NK-92 (cell line): ENCODE data around the gene RSPH10B.
"Not testable (repeated sequence)": the region's sequence is repeated elsewhere in the genome, so short reads cannot be mapped to it uniquely, and the experiment has no call there.

Source experiments
- DNase-seq: peaks from one replicate; lab custom pipeline; 2025; ENCODE audit not compliant: unreplicated experiment; lab: John Stamatoyannopoulos, UW

RSPH10B gene

DNA sequence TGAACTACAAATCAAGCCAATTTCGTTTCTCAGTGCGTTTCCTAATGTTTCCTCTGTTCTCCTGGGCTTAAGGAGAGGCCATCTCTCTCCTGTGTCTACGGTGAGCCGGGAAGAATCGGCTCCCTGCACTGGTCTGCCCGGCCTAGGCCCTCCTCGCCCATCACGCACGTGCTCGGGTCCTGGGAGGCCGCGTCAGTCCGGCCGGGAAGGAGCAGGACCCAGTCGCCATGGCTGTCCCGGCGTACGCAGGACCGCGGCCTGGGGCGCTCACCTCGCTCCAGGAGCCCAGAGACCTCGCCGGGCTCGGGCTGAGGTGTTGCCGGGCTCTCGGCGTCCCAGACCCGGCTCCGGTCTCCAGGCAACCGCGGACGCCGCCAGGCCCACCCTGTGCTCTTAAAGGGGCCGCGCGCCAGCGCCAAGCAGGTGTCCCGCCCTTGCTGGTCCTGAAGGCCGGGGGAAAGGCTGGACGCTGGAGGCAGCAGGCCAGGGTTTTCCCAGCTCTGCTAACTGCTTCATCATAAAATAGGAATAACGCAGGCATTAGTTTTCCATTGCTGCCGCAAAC lies at the start of gene RSPH10B:
Gene RSPH10B (minus strand): TSS at position 343 of the 565 bp plus-strand sequence. CDS start 3,573 bp downstream, outside the sequence.
- DNase-seq = not testable (repeated sequence)

- no peak for DNase-seq
These were observed 46.1 kb upstream of the RSPH10B start for GRCh38 chr7:6016653-6016966.

- no peak for DNase-seq
These were observed 45.6 kb upstream of the RSPH10B start for GRCh38 chr7:6015917-6016652.

DNA sequence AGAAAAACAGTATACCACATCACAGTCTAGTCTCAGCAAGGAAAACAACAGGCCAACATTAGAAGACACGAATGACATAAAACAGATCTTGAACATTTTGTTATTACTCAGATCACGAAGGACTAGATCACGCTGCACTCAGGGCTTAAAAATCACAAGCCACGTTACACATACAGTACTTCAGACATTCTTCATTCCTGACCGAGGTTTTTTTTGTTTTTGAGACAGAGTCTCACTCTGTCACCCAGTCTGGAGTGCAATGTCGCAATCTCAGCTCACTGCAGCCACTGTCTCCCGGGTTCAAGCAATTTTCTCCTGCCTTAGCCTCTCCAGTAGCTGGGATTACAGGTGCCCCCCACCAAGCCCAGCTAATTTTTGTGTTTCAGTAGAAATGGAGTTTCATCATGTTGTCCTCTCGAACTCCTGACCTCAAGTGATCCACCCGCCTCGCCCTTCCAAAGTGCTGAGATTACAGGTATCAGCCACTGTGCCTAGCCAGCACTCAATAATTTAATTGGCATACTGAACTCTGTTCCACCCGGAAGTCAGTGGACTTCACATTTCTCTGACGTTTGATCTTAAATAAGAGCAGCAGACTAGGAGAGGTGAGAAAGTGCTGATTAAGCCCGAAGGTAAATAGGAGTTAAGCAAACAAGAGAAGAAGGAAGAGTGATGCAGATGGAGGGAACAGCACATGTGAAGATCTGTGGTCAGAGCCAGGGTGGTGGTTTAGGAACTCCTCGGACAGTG lies 42.0 kb upstream of the RSPH10B start:
- no peak for DNase-seq

DNA sequence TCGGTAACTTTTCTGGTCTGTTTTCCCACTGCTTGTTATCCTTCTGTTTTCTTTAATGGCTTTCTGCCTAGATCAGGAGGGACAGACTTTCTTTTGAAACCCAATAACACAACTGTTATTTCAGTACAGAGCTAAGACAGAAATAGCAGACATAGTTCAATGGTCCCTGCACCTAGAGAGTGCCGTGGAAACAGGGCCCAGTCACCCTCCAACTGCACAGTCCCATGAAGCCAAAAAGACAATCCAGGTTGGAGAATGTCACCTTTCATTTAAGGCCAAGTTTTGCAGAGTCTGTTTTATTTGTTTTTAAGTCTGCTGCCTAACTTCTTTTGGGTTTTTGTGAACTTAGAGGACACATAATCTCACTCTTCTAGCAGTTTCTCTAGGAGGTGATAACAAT lies 41.1 kb upstream of the RSPH10B start:
- no peak for DNase-seq

DNA sequence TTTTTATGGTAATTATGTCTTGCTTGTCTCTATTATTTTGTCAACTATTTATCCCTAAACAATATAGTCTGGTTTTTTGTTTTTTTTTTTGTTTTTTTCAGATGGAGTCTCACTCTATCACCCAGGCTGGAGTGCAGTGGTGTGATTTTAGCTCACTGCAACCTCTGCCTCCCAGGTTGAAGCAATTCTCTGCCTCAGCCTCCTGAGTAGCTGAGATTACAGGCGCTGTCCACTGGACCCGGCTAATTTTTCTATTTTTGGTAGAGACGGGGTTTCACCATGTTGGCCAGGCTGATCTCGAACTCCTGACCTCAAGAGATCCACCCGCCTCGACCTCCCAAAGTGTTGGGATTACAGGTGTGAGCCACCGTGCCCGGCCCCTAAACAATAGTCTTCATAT lies 39.9 kb upstream of the RSPH10B start:
- DNase-seq = not testable (repeated sequence)

GRCh38 chr7:6008668-6009611 lies 38.5 kb upstream of the RSPH10B start, which contains the start of the genes AIMP2 and PMS2:
AIMP2 (plus strand) TSS chr7:6009272; CDS start chr7:6009364, 92 bp downstream.
PMS2 (minus strand) TSS chr7:6009049; CDS start chr7:6009019, 30 bp downstream.
- DNase-seq = peak; percentile 74

DNA sequence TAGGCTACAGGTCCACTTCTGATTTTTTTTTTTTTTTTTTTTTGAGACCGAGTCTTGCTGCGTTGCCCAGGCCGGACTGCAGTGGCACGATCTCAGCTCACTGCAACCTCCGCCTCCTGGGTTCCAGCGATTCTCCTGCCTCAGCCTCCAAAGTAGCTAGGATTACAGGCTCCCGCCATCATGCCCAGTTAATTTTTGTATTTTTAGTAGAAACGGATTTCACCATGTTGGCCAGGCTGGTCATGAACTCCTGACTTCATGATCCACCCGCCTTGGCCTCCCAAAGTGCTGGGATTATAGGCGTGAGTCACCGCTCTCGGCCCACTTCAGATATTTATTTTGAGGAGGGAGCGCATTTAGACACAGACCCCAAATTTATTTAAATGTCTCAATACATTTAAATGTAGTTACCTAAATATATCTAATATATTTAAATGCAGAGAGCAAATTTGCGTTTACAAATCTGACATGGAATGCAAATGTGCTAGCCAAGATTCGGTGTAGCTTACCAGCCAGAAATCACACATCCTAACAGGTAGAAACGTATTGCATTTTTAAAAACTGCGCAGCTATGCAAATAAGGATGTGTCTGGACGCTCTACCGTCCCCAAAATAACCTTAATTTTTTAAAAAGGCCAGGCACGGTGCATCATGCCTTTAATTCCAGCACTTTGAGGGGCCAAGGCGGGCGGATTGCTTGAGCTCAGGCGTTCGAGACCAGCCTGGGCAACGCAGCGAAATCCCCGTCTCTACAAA lies 37.5 kb upstream of the RSPH10B start:
- DNase-seq = not testable (repeated sequence)

GRCh38 chr7:6007386-6007785 lies 36.9 kb upstream of the RSPH10B start:
- DNase-seq = no peak

GRCh38 chr7:5997210-5997808 lies 26.8 kb upstream of the RSPH10B start:
- DNase-seq = no peak

GRCh38 chr7:5987061-5987460 lies 16.6 kb upstream of the RSPH10B start:
- DNase-seq = not testable (repeated sequence)

DNA sequence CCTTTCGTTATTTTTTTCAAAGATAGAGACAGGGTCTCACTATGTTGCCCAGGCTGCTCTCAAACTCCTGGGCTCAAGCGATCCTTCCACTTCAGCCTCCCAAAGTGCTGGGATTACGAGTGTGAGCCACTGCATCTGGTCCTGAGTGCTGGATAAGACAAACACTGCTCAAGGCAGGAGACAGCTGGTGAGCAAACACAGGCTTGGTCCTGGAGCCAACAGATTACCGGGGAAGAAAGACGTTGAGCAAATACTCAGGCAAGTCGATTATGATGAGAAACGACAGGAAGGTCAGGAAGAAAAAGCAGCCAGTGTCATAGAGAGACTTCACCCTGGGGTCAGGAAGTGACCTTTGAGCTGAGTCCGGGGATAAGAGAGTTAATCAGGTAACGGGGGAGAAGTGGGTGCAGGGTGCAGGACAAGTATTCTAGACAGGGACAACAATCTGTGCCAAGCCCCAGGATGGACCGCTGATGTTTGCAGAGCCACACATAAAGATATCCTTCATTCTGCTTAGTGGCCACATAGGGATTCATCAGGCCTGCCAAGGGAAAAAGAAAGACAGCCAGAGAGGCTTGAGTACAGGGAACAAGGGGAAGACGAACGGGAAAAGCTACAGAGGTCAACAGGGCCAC lies 9.3 kb upstream of the RSPH10B start:
- not testable (repeated sequence) for DNase-seq

DNA sequence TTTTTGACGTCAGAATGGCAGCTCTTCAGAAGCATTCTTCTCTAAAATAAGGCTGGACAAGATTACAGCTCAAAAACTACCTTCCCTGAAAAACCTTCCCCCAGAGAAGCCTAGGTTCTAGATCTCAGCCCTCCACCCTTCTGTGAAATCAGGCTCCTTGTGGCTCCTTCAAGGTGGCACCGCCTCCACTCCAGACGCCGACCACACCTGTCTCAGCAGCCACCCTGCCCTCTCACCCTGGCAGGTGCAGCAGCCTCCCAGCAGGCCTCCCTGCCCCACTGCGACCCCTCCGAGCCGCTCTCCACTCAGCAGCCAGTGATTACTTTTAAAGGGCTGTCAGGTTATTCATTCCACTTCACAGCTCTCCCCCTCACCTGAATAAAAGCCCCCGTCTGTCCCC lies 3.1 kb upstream of the RSPH10B start:
- not testable (repeated sequence) for DNase-seq

DNA sequence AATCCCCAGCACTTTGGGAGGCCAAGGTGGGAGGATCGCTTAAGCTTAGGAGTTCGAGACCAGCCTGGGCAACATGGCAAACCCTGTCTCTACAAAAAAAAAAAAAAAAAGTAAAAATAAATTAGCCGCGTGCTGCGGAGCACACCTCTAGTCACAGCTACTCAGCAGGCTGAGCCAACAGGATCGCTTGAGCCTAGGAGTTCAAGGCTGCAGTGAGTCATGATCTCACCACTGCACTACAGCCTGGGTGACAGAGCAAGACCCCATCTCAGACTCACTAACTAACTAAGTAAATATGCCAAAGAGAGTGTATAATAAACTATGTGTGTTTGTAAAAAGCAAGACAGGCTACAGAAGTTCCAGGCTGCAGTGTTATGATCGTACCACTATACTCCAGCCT lies 6.7 kb downstream of the RSPH10B start:
- not testable (repeated sequence) for DNase-seq

DNA sequence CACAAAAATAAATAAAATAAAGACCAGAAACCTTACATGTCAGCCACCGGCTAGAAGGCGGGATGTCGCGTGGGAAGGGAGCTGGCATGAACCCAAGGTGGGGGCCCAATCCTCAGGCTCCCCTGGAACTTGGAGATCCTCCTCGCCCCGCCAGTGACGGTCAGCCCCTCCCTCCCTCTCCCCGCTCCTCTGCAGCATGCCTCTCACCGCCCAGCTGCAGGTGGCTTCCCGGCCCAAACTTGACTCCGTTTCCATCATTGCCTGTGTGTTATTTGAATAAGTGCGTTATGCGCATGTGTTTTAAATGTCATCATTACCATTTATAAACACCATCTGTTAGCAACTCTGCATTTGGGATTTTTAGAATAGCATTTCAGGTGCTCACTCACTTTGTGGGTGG lies 7.3 kb downstream of the RSPH10B start:
- DNase-seq = not testable (repeated sequence)

- not testable (repeated sequence) for DNase-seq
These were observed 35.5 kb downstream of the RSPH10B start for GRCh38 chr7:5934945-5935450.

DNA sequence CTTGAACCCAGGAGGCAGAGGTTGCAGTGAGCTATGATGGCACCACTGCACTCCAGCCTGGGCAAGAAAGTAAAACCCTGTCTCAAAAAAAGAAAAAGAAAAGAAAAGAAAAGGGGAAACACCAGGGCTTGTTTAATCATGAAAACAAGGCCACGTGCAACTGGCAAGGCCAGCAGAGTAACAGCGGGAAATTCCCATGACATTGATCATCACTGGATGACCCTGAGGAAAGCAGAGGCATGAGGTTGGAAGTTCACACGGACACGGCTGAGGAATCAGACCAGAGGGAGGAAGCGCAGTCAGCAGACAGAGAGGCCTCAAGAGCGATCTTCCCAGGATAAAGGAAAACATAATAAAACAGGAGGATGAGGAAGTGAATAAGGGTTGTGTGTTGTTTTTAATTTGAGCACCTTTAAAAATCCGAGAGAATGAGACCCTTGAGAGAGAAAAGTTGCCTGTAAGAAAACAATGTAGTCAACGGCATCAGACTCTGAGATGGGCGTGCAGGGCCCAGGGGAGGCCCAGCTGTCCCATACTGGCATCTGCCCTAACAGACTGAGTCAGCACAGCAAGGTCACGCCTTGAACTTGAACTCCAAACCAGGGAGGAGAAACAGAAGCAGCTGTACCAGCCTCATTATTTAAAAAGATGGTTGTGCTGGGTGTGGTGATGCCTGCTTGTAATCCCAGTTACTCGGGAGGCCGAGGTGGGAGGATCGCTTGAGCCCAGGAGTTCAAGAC lies 38.4 kb downstream of the RSPH10B start:
- not testable (repeated sequence) for DNase-seq

DNA sequence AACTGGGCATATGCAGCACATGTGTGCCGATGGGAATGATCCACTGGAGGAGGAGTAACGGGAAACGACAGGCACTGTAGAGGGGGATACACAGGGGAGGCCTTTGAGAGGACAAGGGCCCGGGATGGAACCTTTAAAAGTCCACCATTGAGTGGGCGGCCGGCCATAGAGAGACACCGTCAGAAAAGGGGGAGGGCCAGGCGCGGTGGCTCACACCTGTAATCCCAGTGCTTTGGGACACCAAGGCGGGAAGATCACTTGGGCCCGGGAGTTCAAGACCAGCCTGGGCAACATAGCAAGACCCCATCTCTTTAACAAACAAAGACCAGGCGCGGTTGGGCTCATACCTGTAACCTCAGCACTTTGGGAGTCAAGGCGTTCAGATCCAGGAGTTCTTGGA lies 39.2 kb downstream of the RSPH10B start:
- not testable (repeated sequence) for DNase-seq
